MM.1S (cell line): ENCODE data around the gene ESR2.

Experiments used
- DNase-seq: peaks from one replicate; pipeline ENCODE4 v3.0.0-alpha.2; 2015
- H2AFZ ChIP-seq: fragments of 300-600 bp; sonication (generic); 2 replicates; pipeline ENCODE4 v1.6.0; 2016; ENCODE audit warnings: antibody characterized with exemption, low read length
- H3F3A ChIP-seq: fragments of 300-600 bp; sonication (generic); 2 replicates; pipeline ENCODE4 v1.6.1; 2016; ENCODE audit warnings: mild to moderate bottlenecking, antibody characterized with exemption, low read length, moderate library complexity, mixed read lengths; ENCODE audit not compliant: insufficient read depth
- H3K27ac ChIP-seq: fragments of 300-600 bp; sonication (generic); 2 replicates; pipeline ENCODE4 v1.5.1; 2016; ENCODE audit warnings: mild to moderate bottlenecking, low read length
- H3K27me3 ChIP-seq: fragments of 300-600 bp; sonication (generic); replicated peaks from 2 replicates; pipeline ENCODE4 v1.6.0; 2016; ENCODE audit warnings: low read length; ENCODE audit not compliant: insufficient read depth
- H3K36me3 ChIP-seq: fragments of 300-600 bp; sonication (generic); replicated peaks from 2 replicates; pipeline ENCODE4 v1.6.1; 2016; ENCODE audit warnings: mild to moderate bottlenecking, low read length, mixed read lengths; ENCODE audit not compliant: insufficient read depth
- H3K4me1 ChIP-seq: fragments of 300-600 bp; sonication (generic); 2 replicates; pipeline ENCODE4 v1.6.1; 2016; ENCODE audit warnings: low read length, mixed read lengths
- H3K4me2 ChIP-seq: fragments of 300-600 bp; sonication (generic); 2 replicates; pipeline ENCODE4 v1.6.0; 2016; ENCODE audit warnings: low read depth, low read length
- H3K4me3 ChIP-seq: fragments of 300-600 bp; sonication (generic); 2 replicates; pipeline ENCODE4 v1.5.1; 2016; ENCODE audit warnings: low read length, mixed read lengths
- H3K79me2 ChIP-seq: fragments of 300-600 bp; sonication (generic); 2 replicates; pipeline ENCODE4 v1.6.1; 2016; ENCODE audit warnings: mixed run types, low read length, mixed read lengths
- H3K9ac ChIP-seq: fragments of 300-600 bp; sonication (generic); 2 replicates; pipeline ENCODE4 v1.6.1; 2016; ENCODE audit warnings: low read length, mixed read lengths
- H3K9me2 ChIP-seq: fragments of 300-600 bp; sonication (generic); replicated peaks from 2 replicates; pipeline ENCODE4 v1.6.1; 2016; ENCODE audit warnings: mild to moderate bottlenecking, low read length, mixed read lengths; ENCODE audit not compliant: insufficient read depth
- H3K9me3 ChIP-seq: fragments of 300-600 bp; sonication (generic); replicated peaks from 2 replicates; pipeline ENCODE4 v1.6.1; 2016; ENCODE audit warnings: mild to moderate bottlenecking, low read length, mixed read lengths; ENCODE audit not compliant: insufficient read depth
- H4K20me1 ChIP-seq: fragments of 300-600 bp; sonication (generic); 2 replicates; pipeline ENCODE4 v1.6.1; 2016; ENCODE audit warnings: mild to moderate bottlenecking, low read length, moderate library complexity, mixed read lengths; ENCODE audit not compliant: insufficient read depth
- CTCF ChIP-seq: fragments of 300-600 bp; sonication (generic); IDR thresholded peaks from 2 replicates; pipeline ENCODE4 v1.5.1; 2016; ENCODE audit warnings: antibody characterized with exemption, low read length, mixed read lengths
- EZH2 ChIP-seq: fragments of 300-600 bp; sonication (generic); optimal IDR thresholded peaks from 2 replicates; pipeline ENCODE3; 2017; ENCODE audit warnings: low read depth, mild to moderate bottlenecking, antibody characterized with exemption, low read length, mixed read lengths
- EZH2phosphoT487 ChIP-seq: fragments of 300-600 bp; sonication (generic); IDR thresholded peaks from 2 replicates; pipeline ENCODE4 v1.6.1; 2018; ENCODE audit warnings: antibody characterized with exemption, low read length

Gene ESR2

GRCh38 chr14:64293976-64294671 is at the start of gene ESR2:
TSS of gene ESR2 (minus strand) at chr14:64294371. CDS start at chr14:64282985, 11,386 bp downstream.
- H4K20me1 ChIP-seq = no peaks in the 10 kb centered on the region
- H3K4me3 ChIP-seq = peak within 1 kb of the TSS; percentile 65
- H3K9ac ChIP-seq = peak within 1 kb of the TSS; percentile 32
- H3K79me2 ChIP-seq = no peaks in the 10 kb centered on the region
- H3K9me2 ChIP-seq = no peaks in the 10 kb centered on the region
- H3K27me3 ChIP-seq = no peaks in the 10 kb centered on the region
- no peaks in the 10 kb centered on the region for H3K9me3 ChIP-seq
- DNase-seq = peak; percentile 33
- 0 out of 2 replicates have a peak, but pooled peaks cover 4% of the 10 kb centered on the region for H3K4me1 ChIP-seq
- TF ChIP-seq EZH2 (no peak), EZH2phosphoT487 (no peak), CTCF (no peak)
- H3K36me3 ChIP-seq = no peaks in the 10 kb centered on the region
- no peak within 1 kb of the TSS for H3K27ac ChIP-seq
- H3K4me2 ChIP-seq = peak within 1 kb of the TSS; percentile 88
- H3F3A ChIP-seq = no peaks in the 10 kb centered on the region
- peak within 1 kb of the TSS; percentile 85 for H2AFZ ChIP-seq

- no peak for TF ChIP-seq EZH2
- TF ChIP-seq EZH2phosphoT487 = no peak
- TF ChIP-seq CTCF = no peak
- Histone ChIP-seq H3K4me1 (peaks cover 12% of the 10 kb centered on the region; the same call in 1 of the 2 replicates), H3K79me2 (no peaks in the 10 kb centered on the region), H3K9me2 (no peaks in the 10 kb centered on the region), H3K9ac (no peak overlapping the region), H3K4me3 (no peak overlapping the region), H3K36me3 (no peaks in the 10 kb centered on the region), H2AFZ (no peak overlapping the region), H3K9me3 (no peaks in the 10 kb centered on the region), H4K20me1 (no peaks in the 10 kb centered on the region), H3F3A (peaks cover 5% of the 10 kb centered on the region; the same call in 1 of the 2 replicates), H3K27me3 (no peaks in the 10 kb centered on the region), H3K4me2 (no peak overlapping the region), H3K27ac (no peak overlapping the region)
- no peak for DNase-seq
Observed at GRCh38 chr14:64340560-64341196, 46.5 kb upstream of the ESR2 start.

GRCh38 chr14:64338616-64339316 is 44.6 kb upstream of the ESR2 start:
- peak overlapping the region; percentile 84 for H2AFZ ChIP-seq
- H3K9ac ChIP-seq = peak overlapping the region; percentile 86
- peak overlapping the region; percentile 66 for H3K4me3 ChIP-seq
- no peaks in the 10 kb centered on the region for H3K27me3 ChIP-seq
- peak overlapping the region; percentile 75 for H3K27ac ChIP-seq
- no peaks in the 10 kb centered on the region for H4K20me1 ChIP-seq
- H3K4me1 ChIP-seq = peaks cover 12% of the 10 kb centered on the region; the same call in 1 of the 2 replicates
- H3K36me3 ChIP-seq = no peaks in the 10 kb centered on the region
- DNase-seq = peak; percentile 92
- H3K9me3 ChIP-seq = no peaks in the 10 kb centered on the region
- H3K9me2 ChIP-seq = no peaks in the 10 kb centered on the region
- peaks cover 5% of the 10 kb centered on the region; the same call in 1 of the 2 replicates for H3F3A ChIP-seq
- no peak for TF ChIP-seq EZH2
- TF ChIP-seq CTCF = no peak
- H3K79me2 ChIP-seq = no peaks in the 10 kb centered on the region
- peak overlapping the region; percentile 86; the same call in 1 of the 2 replicates for H3K4me2 ChIP-seq
